ENCODE data around the gene ABCA12. TPM values are rescaled to one million over a fixed set of nuclear protein-coding genes. Genes with fewer than 3 reads are reported as not detected.

Gene ABCA12
- total RNA-seq, 1 donor from 2014 or later: 0.05 TPM

- no peak for DNase-seq (ENCODE audit: low read depth)
These were observed 86.0 kb downstream of the ABCA12 start for GRCh38 chr2:215052404-215052803.

- no peak for DNase-seq (ENCODE audit: low read depth)
These were observed 89.1 kb downstream of the ABCA12 start for GRCh38 chr2:215049341-215049740.

- peak; percentile 5 for DNase-seq (ENCODE audit: low read depth)
These were observed 100.0 kb downstream of the ABCA12 start for GRCh38 chr2:215038421-215038820.

- no peak for DNase-seq (ENCODE audit: low read depth)
These were observed 102.1 kb downstream of the ABCA12 start for GRCh38 chr2:215036314-215036713.

GRCh38 chr2:215034154-215034553, 104.3 kb downstream of the ABCA12 start:
- no peak for DNase-seq (ENCODE audit: low read depth)

GRCh38 chr2:215032153-215032552, 106.3 kb downstream of the ABCA12 start:
- no peak for DNase-seq (ENCODE audit: low read depth)

GRCh38 chr2:215031321-215031720, 107.1 kb downstream of the ABCA12 start:
- no peak for DNase-seq (ENCODE audit: low read depth)

- no peak for DNase-seq (ENCODE audit: low read depth)
These were observed 108.5 kb downstream of the ABCA12 start for GRCh38 chr2:215029936-215030335.

GRCh38 chr2:215028231-215028630, 110.2 kb downstream of the ABCA12 start:
- DNase-seq (ENCODE audit: low read depth): peak; percentile 14

- no peak for DNase-seq (ENCODE audit: low read depth)
These were observed 110.6 kb downstream of the ABCA12 start for GRCh38 chr2:215027779-215028178.

GRCh38 chr2:215022910-215023309, 115.5 kb downstream of the ABCA12 start:
- DNase-seq (ENCODE audit: low read depth): no peak

GRCh38 chr2:215022418-215022817, 116.0 kb downstream of the ABCA12 start:
- DNase-seq (ENCODE audit: low read depth): peak; percentile 59

- DNase-seq (ENCODE audit: low read depth): no peak
These were observed 118.1 kb downstream of the ABCA12 start for GRCh38 chr2:215020283-215020682.

- no peak for DNase-seq (ENCODE audit: low read depth)
These were observed 118.8 kb downstream of the ABCA12 start for GRCh38 chr2:215019521-215020145.

- DNase-seq (ENCODE audit: low read depth): no peak
These were observed 119.3 kb downstream of the ABCA12 start for GRCh38 chr2:215019085-215019484.

- no peak for DNase-seq (ENCODE audit: low read depth)
These were observed 123.0 kb downstream of the ABCA12 start for GRCh38 chr2:215015421-215015820.

GRCh38 chr2:215010390-215010789, 128.0 kb downstream of the ABCA12 start:
- no peak for DNase-seq (ENCODE audit: low read depth)

GRCh38 chr2:215003001-215003400, 135.4 kb downstream of the ABCA12 start:
- DNase-seq (ENCODE audit: low read depth): peak; percentile 5

- peak; percentile 60 for DNase-seq (ENCODE audit: low read depth)
These were observed 135.9 kb downstream of the ABCA12 start for GRCh38 chr2:215002500-215002899.

GRCh38 chr2:215000721-215001120, 137.7 kb downstream of the ABCA12 start:
- no peak for DNase-seq (ENCODE audit: low read depth)

- DNase-seq (ENCODE audit: low read depth): no peak
These were observed 142.3 kb downstream of the ABCA12 start for GRCh38 chr2:214995926-214996670.

GRCh38 chr2:214995409-214995808, 143.0 kb downstream of the ABCA12 start:
- no peak for DNase-seq (ENCODE audit: low read depth)

GRCh38 chr2:214992911-214993310, 145.5 kb downstream of the ABCA12 start:
- DNase-seq (ENCODE audit: low read depth): no peak
